ENCODE data around the gene RBM6. TPM values are rescaled to one million over a fixed set of nuclear protein-coding genes. Genes with fewer than 3 reads are reported as not detected.
"Not testable (repeated sequence)": the region's sequence is repeated elsewhere in the genome, so short reads cannot be mapped to it uniquely, and the experiment has no call there.

Gene RBM6
- total RNA-seq, 6 donors from 2014 or later, result 67.9 to 380 (median 123) TPM

DNA sequence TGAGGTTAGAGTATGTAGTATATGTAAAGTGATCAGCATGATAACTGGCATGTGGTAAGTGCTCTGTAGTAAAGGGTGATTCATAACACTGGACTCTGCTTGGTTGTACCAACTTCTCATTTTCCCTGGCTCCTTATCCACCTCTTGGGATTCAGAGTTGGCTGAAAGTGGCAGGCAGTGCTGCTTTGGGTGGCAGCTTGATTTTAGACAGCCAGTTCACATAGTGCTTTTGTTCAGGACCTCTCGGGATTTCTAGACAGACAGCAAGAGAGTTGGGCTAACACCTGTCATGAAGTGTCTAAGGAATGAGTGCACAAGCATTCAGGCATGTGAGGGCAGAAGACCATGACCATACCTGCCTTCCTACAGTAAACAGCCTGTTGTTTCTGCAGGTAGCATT is 69.0 kb downstream of the RBM6 start:
- Histone ChIP-seq H3K27me3 (no peaks in the 10 kb centered on the region), H3K4me1 (no peaks in the 10 kb centered on the region), H3K27ac (no peak overlapping the region), H3K4me3 (no peak overlapping the region), H3K36me3 (peaks cover 0 to 41% (median 5%) of the 10 kb centered on the region in 4 donors), H3K9me3 (no peaks in the 10 kb centered on the region)
- 88 to 100% methylated on average over 1 of the region's 1 CpG for WGBS, 2 donors
- DNase-seq (no peak), ATAC-seq (ENCODE audit: low FRiP score in 2 of 2) (no peak)
- TF ChIP-seq POLR2AphosphoS5 (IDR thresholded peaks at IDR 0.05), result no peak
- TF ChIP-seq POLR2A (IDR thresholded peaks at IDR 0.05), result no peak
- TF ChIP-seq EP300 (IDR thresholded peaks at IDR 0.05), result no peak
- TF ChIP-seq, protein P1, sequence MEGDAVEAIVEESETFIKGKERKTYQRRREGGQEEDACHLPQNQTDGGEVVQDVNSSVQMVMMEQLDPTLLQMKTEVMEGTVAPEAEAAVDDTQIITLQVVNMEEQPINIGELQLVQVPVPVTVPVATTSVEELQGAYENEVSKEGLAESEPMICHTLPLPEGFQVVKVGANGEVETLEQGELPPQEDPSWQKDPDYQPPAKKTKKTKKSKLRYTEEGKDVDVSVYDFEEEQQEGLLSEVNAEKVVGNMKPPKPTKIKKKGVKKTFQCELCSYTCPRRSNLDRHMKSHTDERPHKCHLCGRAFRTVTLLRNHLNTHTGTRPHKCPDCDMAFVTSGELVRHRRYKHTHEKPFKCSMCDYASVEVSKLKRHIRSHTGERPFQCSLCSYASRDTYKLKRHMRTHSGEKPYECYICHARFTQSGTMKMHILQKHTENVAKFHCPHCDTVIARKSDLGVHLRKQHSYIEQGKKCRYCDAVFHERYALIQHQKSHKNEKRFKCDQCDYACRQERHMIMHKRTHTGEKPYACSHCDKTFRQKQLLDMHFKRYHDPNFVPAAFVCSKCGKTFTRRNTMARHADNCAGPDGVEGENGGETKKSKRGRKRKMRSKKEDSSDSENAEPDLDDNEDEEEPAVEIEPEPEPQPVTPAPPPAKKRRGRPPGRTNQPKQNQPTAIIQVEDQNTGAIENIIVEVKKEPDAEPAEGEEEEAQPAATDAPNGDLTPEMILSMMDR (IDR thresholded peaks at IDR 0.05), result no peak

DNA sequence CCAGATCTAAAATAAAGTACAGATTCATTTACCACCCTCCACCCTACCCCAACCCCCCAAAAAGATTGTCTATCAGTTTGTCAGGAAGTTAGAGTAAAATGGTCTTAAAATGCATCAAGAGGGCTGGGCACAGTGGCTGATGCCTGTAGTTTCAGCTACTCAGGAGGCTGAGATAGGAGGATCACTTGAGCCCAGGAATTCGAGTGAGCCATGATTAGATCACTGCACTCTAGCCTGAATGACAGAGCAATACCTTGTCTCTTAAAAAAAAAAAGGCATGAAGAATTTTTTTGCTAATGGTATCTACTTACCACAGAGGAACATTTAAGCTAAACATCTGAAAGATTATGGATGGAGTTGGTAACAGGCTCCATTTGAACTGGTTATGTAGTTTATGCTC is 71.0 kb downstream of the RBM6 start:
- no peaks in the 10 kb centered on the region for H3K27me3 ChIP-seq
- TF ChIP-seq, protein P1 (IDR thresholded peaks at IDR 0.05), result no peak
- TF ChIP-seq EP300 (IDR thresholded peaks at IDR 0.05), result no peak
- TF ChIP-seq POLR2AphosphoS5 (IDR thresholded peaks at IDR 0.05), result no peak
- no peak for TF ChIP-seq POLR2A (IDR thresholded peaks at IDR 0.05)
- ATAC-seq (ENCODE audit: low FRiP score in 2 of 2) (no peak), DNase-seq (no peak)
- no peak overlapping the region for H3K4me3 ChIP-seq
- peaks cover 0 to 38% (median 5%) of the 10 kb centered on the region in 4 donors for H3K36me3 ChIP-seq
- 84 to 86% methylated on average over 1 of the region's 1 CpG for WGBS, 2 donors
- no peak overlapping the region for H3K27ac ChIP-seq
- H3K4me1 ChIP-seq, result no peaks in the 10 kb centered on the region
- H3K9me3 ChIP-seq, result no peaks in the 10 kb centered on the region

DNA sequence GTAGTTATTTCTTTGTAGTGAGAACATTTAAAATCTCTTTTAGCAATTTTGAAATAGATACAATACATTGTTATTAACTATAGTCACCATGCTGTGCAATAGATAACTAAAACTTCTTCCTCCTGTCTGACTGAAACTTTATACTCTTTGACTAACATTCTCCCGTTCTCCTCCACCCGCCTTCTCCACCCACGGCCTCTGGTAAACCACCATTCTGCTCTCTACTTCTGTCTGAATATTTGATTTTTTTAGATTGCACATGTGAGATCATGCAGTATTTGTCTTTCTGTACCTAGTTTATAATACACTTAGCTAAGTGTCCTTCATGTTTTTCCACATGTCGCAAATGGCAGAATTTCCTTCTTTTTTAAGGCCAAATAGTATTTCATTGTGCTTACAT is 76.0 kb downstream of the RBM6 start:
- H3K36me3 ChIP-seq, result peaks cover 0 to 44% (median 2%) of the 10 kb centered on the region in 4 donors
- H3K27ac ChIP-seq, result no peak overlapping the region
- H3K4me3 ChIP-seq, result no peak overlapping the region
- WGBS, 2 donors, result 90 to 91% methylated on average over 4 of the region's 4 CpGs
- H3K4me1 ChIP-seq, result no peaks in the 10 kb centered on the region
- no peak for DNase-seq
- no peaks in the 10 kb centered on the region for H3K27me3 ChIP-seq
- H3K9me3 ChIP-seq, result no peaks in the 10 kb centered on the region
- TF ChIP-seq POLR2AphosphoS5 (IDR thresholded peaks at IDR 0.05), result no peak
- TF ChIP-seq, protein P1 (IDR thresholded peaks at IDR 0.05), result no peak
- TF ChIP-seq POLR2A (IDR thresholded peaks at IDR 0.05), result no peak
- TF ChIP-seq EP300 (IDR thresholded peaks at IDR 0.05), result no peak
- ATAC-seq (ENCODE audit: low FRiP score in 2 of 2), result no peak

DNA sequence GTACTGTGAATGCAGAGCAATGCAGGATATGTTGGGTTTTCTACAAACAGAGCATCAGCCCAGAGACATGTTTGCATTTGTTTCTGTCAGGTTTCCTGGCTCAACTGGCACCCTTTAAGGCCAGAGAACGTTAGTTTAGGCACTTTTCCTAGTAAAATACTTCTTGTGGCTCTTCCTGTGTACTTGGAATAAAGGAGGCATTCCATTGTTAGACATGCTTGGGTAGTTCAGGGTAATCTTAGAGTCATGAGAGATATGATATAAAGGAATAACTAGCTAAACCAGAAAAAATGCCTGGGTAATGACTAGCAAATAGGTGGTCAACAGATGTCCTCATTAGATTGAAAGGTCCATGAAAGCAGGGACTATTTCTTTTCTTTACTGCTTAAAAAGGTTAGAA is 88.4 kb downstream of the RBM6 start:
- DNase-seq, result no peak
- WGBS, 2 donors, result 49 to 52% methylated on average over 1 of the region's 1 CpG
- Histone ChIP-seq H3K9me3 (no peaks in the 10 kb centered on the region), H3K4me3 (no peak overlapping the region), H3K27me3 (no peaks in the 10 kb centered on the region), H3K4me1 (no peaks in the 10 kb centered on the region), H3K36me3 (peaks cover 0 to 21% (median 0%) of the 10 kb centered on the region in 4 donors), H3K27ac (no peak overlapping the region)
- TF ChIP-seq POLR2A (IDR thresholded peaks at IDR 0.05), result no peak
- no peak for ATAC-seq (ENCODE audit: low FRiP score in 2 of 2)

DNA sequence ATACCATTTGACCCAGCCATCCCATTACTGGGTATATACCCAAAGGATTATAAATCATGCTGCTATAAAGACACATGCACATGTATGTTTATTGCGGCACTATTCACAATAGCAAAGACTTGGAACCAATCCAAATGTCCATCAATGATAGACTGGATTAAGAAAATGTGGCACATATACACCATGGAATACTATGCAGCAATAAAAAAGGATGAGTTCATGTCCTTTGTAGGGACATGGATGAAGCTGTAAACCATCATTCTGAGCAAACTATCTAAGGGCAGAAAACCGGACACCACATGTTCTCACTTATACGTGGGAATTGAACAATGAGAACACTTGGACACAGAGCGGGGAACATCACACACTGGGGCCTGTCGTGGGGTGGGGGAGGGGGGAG is 91.3 kb downstream of the RBM6 start:
- not testable (repeated sequence) for DNase-seq; H3K27me3 ChIP-seq; H3K4me1 ChIP-seq; H3K27ac ChIP-seq; ATAC-seq (ENCODE audit: low FRiP score in 2 of 2); H3K9me3 ChIP-seq; H3K4me3 ChIP-seq
- peaks cover 0 to 12% (median 0%) of the 10 kb centered on the region in 4 donors for H3K36me3 ChIP-seq
- WGBS, 2 donors, result 97 to 100% methylated on average over 4 to 5 of the region's 5 CpGs

DNA sequence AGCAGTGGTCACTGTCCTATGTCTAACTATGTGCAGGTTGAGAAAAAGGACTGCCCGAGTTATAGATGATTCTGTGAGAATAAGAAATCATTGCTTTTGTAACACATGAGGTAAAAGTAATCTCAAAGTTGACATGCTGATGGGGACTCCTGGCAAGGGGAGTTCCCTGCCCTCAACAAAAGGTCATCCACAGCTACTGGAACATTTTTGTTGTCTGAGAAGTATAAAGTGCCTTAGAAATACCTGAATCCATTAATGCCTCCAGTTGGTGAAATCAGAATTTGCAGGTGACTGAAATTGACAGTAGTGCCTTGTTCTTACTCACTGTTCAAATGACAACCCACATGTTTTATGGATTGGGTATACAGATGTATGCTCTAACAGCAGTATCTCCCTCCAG is 105.0 kb downstream of the RBM6 start:
- 96 to 100% methylated on average over 1 of the region's 1 CpG for WGBS, 2 donors
- Histone ChIP-seq H3K27me3 (no peaks in the 10 kb centered on the region), H3K36me3 (peaks cover 6 to 27% (median 17%) of the 10 kb centered on the region in 4 donors), H3K9me3 (no peaks in the 10 kb centered on the region), H3K27ac (no peak overlapping the region), H3K4me1 (no peaks in the 10 kb centered on the region), H3K4me3 (no peak overlapping the region)
- TF ChIP-seq EP300 (IDR thresholded peaks at IDR 0.05) (no peak), POLR2A (IDR thresholded peaks at IDR 0.05) (no peak), POLR2AphosphoS5 (IDR thresholded peaks at IDR 0.05) (no peak)
- TF ChIP-seq, protein P1 (IDR thresholded peaks at IDR 0.05), result no peak
- DNase-seq, result no peak
- no peak for ATAC-seq (ENCODE audit: low FRiP score in 2 of 2)

Measured in upper lobe of left lung (tissue), 6 donors.